Subcutaneous adipose tissue (tissue), 4 donors: Measurements from ENCODE around the gene TSTD2. TPM values are rescaled to one million over a fixed set of nuclear protein-coding genes. Genes with fewer than 3 reads are reported as not detected.

Source experiments
- total RNA-seq, 4 donors: library from RNA; depleted of rRNA; stranded (reverse); fragments of >200 nt; gene quantifications; one replicate each; pipeline ENCODE4 v1.1.0, GENCODE V29; 2016
- TF ChIP-seq, protein P1 (sequence below): fragments of 450-650 bp; IDR thresholded peaks from one replicate; pipeline ENCODE4 v1.5.1; 2016; ENCODE audit warnings: low read depth, mild to moderate bottlenecking, control low read depth, antibody characterized with exemption, moderate library complexity

Gene TSTD2
- total RNA-seq, 4 donors from 2014 or later, result 15.1 to 31.3 (median 17.1) TPM

DNA sequence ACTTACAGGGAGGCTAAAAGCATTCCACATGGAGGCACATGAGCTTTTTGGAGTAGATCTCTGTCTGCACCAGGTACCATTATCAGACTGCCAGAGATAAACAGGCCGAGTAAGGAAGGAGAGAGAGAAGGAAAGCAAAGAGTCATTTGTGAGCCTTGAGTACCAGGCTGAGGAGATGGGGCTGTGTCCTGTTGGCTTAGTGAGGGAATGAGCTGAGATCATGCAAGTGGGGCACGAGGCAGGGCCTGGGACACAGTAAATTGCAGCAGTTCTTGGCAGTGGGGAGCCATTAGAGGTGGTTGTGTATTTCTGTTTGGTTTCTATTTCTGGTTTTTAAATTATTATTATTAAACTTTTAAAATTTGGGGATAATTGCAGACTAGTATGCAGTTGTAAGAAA, 53.3 kb downstream of the TSTD2 start:
- TF ChIP-seq, protein P1, sequence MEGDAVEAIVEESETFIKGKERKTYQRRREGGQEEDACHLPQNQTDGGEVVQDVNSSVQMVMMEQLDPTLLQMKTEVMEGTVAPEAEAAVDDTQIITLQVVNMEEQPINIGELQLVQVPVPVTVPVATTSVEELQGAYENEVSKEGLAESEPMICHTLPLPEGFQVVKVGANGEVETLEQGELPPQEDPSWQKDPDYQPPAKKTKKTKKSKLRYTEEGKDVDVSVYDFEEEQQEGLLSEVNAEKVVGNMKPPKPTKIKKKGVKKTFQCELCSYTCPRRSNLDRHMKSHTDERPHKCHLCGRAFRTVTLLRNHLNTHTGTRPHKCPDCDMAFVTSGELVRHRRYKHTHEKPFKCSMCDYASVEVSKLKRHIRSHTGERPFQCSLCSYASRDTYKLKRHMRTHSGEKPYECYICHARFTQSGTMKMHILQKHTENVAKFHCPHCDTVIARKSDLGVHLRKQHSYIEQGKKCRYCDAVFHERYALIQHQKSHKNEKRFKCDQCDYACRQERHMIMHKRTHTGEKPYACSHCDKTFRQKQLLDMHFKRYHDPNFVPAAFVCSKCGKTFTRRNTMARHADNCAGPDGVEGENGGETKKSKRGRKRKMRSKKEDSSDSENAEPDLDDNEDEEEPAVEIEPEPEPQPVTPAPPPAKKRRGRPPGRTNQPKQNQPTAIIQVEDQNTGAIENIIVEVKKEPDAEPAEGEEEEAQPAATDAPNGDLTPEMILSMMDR, result no peak

GRCh38 chr9:97578846-97579245, 54.3 kb downstream of the TSTD2 start:
- TF ChIP-seq, protein P1, result no peak

GRCh38 chr9:97577051-97577450, 56.1 kb downstream of the TSTD2 start:
- TF ChIP-seq, protein P1, result no peak

DNA sequence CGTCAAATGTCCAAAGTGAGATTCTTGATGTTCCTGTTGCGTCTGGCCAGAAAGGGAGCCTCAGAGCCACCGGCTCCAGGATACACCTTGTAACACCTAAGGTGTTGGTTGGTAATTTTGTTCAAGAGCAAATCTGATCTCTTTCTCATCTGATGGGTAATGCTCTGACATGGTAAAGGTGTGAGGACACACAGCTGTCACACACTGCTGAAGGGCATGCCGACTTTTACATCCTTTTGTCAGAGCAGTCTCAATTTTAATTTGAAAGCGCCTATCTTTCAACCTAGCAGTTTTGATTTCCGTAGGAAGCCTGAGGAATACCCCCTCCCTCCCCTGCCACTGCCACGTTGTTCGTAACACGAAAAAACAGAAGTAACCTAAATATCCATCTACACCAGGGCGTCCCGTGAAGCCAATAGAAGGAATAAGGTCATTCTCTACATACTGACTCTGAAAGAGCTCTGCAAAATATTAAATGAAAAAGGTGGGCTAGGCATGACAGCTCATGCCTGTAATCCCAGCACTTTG, 57.4 kb downstream of the TSTD2 start:
- TF ChIP-seq, protein P1, result no peak

DNA sequence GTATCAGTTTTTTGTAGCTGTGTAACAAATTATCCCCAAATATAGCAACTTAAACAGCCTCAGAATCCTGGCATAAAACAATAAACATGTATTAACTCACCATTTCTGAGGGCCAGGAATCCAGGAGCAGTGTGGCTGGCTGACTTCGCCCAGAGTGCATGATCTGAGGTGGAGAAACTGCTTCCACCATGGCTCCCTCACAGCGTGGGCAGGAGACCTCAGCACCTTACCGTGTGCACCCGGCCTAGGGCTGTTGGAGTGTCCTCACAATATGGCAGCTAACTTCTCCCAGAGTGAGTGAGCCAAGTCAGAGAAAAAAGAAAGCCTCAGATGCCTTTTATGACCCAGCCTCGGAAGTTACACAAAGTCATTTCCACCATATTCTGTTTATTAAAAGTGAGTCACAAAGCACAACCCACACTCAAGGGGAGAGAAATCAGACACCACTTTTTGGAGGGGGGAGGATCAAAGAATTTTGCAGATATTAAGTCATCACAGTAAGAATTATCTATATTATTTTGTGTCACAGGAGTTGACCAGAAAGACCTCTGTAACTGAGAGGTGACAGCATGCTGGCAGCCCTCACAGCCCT, 59.6 kb downstream of the TSTD2 start:
- TF ChIP-seq, protein P1, result no peak

- TF ChIP-seq, protein P1, result no peak
Measured at GRCh38 chr9:97572892-97573365, 60.2 kb downstream of the TSTD2 start.

DNA sequence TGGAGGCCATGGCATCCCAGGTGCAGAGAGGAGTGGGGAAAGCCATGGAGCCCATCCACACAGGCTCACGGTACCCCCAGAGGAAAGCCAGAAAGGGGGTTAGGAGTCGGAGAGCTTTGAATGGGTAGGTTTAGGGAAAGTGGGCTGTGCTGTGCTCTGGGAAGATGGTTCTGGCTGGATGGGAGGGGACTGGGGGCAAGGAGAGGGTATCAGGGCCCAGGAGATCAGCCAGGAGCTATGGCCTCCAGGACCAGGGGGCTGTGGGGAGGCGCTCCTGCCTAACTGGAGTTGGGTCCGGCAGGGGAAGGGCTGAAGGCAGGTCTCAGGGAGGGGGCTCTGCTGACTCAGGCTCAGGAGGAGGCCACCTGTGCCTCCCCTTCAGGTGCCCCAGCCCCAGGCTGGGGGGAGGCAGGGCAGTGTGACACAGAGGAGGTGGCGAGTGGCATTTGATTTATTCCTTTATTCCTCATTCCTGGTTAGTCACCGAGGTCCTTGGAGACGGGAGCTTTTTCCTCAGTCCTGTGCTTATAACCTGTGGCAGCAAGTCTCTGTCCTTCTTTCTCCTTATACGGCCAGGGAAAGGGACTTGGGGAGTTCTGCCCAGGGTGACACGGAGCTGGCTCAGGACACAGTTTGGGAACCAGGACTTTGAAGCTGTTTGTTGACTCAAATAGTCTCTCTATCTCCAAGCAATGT, 60.8 kb downstream of the TSTD2 start:
- TF ChIP-seq, protein P1, result no peak
